ENCODE results near the gene EXOC3L4.

Gene EXOC3L4

DNA sequence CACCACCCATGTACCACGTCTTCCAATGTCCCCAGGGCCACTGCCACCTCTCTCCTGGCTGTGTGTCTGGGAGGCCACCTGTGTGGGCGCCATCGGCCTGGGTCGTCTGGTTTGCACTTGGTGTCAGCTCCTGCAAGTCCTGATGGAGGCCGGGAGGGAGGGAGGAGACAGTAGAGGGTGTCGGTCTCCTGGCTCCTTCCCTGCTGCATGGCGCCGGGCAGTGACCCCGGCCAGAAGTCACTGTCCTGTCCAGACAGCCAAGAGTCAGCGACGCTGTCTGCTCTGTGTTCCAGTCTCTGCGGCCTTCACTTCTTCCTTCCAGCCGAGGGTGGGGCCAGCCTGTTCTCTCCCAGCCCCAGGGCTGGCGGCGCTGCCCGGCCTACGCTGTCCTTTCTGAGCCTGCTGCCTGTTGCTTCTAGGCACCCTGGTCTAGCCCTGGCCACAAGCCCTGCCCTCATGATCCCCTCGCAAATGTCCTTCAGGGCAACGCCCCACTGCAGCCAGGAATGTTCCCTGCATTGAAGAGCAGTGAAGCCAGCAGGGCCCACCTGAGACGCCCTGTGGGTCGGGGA lies 23.5 kb upstream of the EXOC3L4 start:
- DNase-seq (ENCODE audit: low read depth, low spot score) = peak; percentile 18

DNA sequence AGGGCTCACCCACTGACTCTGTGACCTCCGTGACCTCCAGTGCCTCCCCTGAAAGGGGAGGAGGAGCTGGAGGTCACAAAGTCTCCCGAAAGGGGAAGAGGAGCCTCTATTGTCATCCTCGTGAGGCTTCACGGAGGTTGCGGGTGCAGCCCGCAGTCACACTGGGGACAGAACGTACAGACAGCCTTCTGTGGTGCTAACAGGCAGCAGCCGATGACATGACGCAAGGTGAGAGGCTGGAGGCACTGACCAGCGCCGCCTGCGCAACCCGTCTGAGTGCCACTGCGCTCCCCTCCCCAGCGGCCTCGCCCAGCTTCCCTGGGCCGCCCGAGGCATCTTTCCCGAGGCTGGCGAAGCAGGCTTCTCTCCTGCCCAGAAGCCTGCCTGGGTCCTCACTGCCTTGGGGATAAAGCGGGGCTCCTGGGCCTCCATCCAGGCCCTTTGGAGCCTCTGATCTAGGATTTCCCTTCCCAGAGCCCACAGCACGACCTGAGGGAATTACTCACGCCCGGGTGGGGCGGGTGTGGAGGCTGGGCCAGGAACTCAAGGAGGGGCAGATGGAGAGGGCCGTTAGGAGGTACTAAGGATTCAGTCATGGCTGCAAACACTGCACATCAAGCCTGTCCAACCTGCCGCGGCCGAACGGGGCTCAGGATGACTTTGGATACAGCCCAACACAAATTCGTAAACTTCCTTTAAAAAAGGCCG lies 22.8 kb upstream of the EXOC3L4 start:
- DNase-seq (ENCODE audit: low read depth, low spot score) = peak; percentile 22

DNA sequence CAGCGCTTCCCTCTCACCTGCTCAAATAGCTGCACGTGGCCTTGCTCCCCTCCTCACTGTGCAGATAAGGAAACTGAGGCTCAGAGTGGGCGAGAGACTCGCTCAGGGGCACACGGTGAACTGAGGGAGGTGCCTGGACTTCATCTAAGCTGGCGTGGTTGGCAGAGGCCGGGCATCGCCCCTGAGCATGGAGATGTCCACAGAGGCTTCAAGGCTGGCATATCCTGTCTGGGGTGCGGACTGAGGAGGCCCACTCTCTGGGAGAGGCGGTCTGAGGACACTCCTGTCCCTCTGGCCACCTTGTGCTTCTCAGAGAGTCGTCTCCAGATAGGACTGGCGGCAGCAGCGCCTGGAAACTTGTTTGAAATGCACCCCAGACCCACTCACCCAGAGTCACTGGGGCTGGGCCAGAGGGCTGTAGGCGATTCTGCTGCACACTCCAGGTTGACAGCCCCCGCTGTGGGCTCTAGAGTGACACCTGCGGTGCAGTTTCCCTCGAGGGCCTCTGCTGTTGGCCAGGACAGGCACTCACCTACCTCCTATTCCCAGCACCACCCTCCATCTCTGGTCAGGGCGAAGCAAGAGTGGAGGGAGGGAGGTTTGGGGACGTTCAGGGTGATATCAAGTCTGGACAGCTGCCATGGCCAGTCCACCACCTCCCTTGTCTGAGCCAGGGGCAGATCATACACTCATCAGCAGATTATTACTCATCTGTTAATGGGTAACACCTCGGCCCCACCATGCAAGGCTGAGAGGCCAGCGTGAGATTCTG lies 21.7 kb upstream of the EXOC3L4 start:
- peak; percentile 14 for DNase-seq (ENCODE audit: low read depth, low spot score)

DNA sequence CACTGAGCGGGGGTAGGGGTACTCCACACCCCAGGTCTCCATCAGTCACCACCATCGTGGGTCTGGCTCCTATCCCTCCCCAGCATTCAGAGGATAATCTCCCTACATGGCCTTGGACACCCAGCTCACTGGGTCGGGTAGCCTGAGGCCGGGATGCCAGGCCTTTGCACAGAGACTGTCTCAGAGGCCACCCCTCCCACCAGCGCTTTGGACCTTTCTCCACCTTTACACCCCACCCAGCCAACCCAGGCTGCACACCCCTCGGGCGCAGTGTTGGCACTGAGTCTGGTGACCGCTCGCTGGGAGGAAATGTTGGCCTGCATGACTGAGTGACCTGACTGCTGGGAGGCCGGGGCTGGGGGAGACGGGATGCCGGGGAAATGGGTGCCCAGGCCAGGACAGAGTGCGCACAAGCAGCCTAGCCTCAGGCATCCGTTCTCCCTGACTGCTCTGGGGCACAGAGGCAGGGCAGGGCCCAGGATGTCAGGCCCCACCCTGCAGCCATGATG lies 21.1 kb upstream of the EXOC3L4 start:
- no peak for DNase-seq (ENCODE audit: low read depth, low spot score)

DNA sequence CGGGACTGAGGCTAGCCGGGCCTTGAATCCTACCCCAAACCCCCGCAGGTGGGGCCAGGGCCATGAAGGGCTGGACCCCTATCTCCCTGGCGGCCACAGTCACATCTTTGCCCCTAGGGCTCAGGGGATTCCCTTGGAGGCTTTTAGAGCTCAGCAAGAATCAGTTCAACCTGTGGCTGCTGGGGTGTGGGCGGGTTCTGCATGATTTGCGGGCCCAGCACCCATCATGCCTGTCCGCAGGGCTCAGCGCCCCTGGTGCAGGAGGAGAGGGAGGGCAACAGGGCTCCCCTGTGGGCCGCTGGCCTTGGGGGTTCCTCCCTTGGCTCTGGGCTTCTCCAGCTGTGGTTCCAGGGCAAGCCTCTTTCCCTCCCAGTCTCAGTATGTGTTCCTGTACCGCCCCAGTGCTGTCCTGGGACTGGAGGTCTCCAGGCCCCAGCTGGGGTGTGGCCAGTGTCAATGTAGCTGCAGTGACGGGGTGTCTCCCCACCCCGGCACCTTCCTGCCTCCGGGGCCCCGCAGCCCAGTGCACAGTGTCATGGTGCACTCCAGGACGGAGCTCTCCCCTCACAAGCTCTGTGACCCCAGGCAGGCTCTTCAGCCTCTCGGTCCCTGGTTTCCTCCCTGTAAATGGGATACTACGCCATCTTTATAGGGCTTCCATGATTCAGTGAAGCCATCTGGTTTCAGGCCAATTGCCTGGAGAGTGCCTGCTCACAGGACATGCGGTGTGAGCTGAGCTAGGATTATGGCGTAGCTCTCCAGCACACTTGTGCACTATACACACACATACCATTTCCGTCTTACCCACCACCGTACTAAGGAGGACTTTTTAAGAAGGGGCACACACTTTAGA lies 20.4 kb upstream of the EXOC3L4 start:
- peak; percentile 7 for DNase-seq (ENCODE audit: low read depth, low spot score)

DNA sequence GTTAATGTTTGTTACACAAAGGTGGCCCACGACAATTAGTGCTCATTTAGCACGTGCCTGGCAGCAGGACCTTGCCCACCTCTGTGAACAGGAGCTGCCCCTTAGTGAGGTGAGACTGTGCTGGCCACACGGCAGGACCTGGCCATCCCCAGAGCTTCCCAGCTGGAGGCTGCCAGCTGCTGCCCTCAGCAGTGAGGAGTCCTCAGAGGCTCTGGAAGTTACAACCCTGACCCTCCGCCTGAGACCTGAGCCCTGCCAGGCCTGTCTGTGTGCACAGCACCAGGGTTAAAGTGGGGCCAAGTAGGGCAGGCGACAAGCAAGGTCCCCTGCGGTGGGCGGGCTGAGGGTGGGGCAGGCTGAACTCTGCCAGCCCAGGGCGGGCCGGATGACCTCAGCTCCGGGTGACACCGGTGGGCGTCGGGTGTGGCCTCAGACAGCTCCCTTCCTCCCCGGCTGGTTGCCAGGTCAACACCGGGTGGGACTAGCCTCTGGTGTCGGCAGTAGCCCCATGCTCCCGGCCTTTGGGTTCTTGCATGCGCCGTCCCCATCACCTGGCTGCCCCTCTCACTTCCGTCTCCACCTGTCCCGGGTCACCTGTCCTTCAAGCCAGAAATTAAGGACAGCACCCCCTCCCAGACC lies 19.7 kb upstream of the EXOC3L4 start:
- peak; percentile 32 for DNase-seq (ENCODE audit: low read depth, low spot score)

DNA sequence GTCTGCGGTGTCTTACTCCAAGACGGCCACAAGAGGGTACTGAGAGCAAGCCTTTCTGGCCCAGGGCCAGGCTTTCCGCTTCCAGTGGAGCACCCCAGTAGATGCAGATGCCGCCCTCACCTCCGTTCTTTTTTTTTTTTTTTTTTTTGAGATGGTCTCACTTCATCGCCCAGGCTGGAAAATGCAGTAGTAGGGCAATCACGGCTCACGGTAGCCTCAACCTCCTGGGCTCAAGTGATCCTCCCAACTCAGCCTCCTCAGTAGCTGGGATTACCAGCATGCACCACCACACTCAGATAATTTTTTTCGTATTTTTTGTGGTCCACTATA lies 16.1 kb upstream of the EXOC3L4 start:
- peak; percentile 82 for DNase-seq (ENCODE audit: low read depth, low spot score)

DNA sequence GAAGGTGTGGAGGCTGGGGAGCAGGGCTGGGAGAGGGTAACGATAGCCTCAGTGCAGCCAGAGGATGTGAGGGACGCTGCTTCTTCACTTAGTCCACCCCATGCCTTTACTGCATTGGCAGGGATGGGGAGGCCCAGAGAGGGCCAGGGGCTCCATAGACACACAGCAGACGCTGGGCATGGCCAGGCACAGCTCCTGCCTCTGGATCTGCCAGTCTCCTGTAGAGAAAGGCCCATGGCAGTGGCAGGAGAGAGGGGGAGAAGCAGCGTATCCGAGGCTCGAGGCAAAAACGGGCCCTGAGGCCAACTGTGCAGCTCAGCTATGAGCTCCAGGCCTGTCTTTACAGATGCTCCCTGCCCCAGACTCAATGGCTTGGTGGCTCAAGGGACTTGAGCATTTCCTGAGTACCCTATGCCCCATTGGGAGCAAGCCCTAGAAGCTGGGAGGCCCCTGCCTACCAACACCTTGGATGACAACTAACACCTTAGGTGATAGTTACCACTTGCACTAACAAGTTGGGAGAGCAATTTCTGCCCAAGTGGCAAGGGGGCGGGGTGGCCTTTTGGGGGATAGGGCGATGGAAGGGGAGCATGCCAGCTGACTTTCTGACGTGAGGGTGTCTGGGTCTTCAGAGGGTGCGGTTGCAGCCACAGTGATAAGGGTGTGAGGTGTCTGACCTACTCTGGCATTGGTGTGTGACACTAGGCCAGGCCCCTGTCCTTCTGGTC lies 15.5 kb upstream of the EXOC3L4 start:
- DNase-seq (ENCODE audit: low read depth, low spot score) = no peak

DNA sequence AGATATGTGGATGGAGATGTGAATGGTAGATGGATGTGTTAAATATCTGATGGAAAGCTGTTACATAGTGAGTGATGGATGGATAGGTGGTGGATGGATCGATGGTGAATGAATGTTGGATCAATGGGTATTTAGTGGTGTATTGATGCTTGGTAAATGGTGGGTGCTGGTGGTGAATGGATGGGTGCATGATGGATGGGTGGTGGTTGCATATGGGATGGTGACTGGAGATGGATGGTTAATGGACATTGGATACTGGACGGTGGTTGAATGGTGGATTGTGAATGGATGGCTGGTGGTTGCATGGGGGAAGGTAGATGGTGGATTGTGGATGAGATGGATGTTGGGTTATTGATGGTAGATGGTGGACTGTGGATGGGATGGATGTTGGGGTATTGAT lies 12.6 kb upstream of the EXOC3L4 start:
- DNase-seq (ENCODE audit: low read depth, low spot score) = no peak

DNA sequence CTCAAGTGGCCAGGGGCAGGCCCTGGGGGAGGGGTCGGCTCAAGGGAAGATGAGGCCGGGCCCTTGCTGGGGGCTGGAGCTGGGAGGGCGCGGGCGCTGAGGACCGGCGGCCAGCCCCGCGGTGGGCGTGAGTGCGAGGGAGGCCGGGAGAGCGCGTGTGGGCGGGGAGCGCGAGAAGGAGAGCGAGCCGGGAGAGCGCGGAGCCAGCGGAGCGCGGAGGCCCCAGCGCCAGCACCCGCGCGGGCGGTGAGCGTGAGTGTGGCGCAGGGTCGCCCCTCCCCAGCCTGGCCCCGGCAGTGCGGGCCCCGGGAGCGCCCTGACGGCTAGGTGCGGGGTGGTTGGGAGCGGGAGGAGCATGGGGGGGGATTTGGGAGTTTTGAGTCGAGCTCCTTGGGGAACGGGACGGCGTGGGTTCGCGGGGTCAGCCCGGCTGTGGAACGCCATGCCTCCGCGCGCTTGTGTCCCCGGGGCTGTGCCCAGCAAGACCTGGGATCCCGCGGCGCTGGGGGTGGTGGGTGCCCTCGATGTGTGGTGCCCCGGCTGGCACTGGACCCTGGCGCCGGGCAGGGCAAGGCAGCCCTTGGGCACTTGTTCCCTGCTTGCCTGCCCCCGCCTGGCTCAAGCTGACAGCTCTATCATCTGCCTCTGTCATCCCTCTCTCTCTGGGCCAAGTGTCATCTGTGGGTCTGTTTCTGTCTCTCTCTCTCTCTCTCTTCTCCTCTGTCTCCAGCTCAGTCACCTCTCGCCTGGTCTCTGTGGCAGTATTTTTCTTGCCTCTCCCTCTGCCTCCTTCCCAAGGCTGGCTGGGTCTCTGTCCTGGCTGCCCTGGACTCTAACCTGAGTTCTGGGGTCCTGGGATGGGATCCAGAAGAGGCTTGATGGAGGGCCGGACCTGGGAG lies 10.3 kb upstream of the EXOC3L4 start, which contains the start of gene LBHD2:
LBHD2 (plus strand) TSS at position 190 of the 899 bp plus-strand sequence. CDS start 1,803 bp downstream, outside the sequence.
- no peak for DNase-seq (ENCODE audit: low read depth, low spot score)

DNA sequence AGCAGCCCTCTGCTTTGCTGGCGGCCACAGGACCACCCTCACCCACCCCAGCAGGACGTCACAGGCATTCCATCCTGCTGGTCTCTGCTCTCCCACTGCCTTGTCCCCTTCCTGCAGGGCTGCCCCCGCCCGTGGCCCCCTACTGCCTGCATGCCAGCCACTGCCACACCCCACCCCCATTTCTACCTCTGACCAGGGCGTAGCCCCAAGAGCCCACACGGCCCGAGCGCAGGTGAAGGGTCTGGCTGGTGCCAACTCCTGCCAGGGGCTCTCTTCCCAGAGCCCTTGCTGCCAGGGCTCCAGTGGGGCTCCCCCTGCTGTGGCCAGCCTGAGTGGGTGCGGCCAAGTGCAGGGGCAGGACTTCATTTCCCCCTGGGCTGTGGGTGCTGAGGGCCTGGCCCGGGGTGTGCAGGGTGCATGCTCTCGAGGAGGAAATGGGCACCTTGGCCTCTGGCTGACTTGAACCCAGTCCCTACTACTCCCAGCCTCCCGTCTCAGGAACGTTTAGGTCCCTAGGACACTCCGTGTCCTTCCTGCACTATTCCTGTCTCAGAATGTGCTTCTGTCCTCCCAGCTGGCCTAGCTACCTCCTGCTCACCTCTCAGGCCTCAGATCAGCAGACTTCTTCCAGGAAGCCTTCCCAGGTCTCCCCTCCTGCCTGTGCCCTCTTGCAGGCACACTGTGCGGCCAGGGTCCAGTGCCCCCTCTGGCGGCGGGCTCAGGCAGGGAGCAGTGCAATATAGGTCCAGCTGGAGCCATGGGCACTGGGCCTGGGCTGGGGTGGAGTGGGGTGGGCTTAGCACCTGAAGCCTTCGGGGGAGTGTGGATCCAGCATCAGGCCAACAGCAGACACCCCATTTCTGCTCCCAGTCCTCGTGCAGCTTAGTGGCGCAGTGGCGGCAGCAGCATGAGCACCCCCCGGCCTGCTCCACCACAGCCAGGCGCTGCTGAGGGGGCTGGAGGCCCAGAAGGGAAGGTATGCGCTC lies 9.1 kb upstream of the EXOC3L4 start:
- DNase-seq (ENCODE audit: low read depth, low spot score) = peak; percentile 52

DNA sequence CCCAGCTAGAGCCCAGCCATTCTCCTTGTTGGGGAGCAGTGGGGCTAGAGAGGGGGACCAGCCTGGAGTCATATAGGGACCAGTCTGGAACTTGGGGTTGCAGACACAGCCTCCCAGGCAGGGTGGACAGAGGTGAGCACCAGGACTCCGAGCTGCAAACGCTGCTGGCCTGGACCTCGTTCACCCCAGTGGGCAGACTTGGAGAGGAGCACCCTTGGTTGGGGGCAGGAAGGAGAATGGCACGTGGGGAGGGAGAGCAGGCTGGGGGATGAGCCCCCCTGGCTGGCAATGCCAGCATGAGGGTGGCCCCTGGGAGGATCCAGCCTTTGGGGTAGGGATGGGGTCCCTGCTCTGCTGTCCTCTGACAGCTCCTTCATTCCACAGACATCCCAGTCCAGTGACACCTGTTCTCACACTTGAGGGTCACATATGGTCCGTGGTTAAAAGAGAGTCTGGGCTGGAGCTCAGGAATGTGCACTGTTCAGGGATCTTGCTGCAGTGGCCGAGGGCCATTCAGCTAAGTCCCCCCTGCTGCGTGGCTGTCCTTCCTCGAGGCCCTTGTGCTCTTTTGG lies 7.7 kb upstream of the EXOC3L4 start:
- no peak for DNase-seq (ENCODE audit: low read depth, low spot score)

DNA sequence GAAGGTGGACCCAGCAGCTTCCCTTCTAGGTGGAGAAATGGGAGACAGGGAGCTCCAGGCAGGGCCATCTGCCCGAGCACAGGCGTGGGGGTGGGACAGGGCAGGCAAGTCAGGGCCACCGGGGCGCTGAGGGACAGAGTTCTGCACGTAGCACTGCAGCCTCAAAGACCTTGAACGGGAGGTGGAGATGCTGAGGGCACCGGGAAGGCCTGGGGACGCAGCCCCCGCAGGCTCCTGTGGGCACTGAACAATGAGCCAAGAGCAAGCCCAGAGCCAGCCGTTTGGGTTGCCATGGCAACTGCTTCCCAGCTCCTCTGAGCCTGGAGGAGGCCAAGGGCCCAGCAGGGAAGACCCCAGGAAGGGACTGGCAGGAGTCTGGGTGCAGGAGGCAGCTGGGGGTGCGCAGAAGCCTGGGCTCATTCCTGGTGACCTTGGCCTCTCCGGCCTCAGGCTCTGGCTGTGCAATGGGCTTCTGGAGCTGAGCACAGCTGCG lies 7.1 kb upstream of the EXOC3L4 start:
- DNase-seq (ENCODE audit: low read depth, low spot score) = no peak

DNA sequence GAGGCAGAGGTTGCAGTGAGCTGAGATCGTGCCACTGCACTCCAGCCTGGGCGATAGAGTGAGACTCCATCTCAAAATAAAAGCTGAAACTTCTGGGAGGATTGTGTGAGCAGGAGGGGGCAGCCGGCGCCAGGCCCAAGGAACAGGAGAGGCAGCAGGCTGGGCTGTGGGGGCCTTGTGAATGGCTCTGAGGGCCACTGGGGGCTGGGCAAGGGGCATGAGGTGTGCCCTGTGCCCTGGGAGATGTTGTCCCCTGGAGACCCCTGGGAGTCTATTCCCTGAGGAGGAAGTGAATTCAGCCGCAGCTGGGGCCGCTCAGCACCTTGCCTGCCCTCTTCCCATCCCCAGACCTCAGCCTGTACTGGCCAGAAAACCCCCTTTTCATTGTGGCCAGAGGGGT lies 5.6 kb upstream of the EXOC3L4 start:
- no peak for DNase-seq (ENCODE audit: low read depth, low spot score)

DNA sequence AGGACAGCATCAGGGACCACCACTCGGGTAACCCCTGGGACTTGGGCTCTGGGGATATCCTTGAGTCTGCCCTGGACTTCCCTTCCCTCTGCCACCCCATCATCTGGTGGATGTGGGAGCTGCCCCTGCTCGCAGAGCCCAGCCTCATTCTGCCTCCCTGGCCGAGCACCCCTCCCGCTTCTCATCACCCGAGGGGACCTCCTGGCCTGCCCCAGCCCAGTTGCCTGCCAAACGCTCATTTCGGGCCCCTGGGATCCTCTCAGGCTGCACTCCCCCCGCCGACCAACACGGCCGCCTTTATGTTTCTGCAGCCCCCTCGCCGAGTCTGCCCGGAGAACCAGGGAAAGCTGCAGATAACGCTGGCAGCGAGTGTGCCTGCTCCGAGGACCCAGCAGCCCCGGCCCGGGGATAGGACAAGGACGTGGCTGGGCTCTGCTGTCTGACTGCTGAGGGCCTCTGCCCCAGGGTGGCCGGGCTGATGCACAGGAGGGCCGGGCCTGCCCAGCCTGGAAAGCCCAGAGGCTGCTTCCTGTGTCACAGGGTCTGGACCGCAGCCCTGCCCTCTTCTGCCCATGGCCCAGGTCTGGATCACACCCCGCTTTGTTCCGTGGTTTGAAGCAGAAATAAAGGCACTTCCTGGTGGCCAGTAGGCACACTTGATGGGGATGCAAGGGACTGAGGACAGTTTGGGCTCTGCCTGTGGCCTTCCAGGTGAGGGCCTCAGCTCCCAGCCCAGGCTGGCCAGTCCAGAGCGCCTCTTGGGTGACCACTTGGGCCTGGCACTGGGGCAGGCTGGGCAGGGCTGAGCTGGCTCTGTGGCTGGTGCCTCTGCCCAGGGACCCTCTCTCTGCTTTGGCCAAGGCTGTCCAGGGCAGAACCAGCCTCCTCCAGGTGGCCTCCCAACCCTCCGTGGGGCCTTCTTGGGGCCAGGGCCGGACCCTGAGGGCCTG lies 4.9 kb upstream of the EXOC3L4 start:
- no peak for DNase-seq (ENCODE audit: low read depth, low spot score)

DNA sequence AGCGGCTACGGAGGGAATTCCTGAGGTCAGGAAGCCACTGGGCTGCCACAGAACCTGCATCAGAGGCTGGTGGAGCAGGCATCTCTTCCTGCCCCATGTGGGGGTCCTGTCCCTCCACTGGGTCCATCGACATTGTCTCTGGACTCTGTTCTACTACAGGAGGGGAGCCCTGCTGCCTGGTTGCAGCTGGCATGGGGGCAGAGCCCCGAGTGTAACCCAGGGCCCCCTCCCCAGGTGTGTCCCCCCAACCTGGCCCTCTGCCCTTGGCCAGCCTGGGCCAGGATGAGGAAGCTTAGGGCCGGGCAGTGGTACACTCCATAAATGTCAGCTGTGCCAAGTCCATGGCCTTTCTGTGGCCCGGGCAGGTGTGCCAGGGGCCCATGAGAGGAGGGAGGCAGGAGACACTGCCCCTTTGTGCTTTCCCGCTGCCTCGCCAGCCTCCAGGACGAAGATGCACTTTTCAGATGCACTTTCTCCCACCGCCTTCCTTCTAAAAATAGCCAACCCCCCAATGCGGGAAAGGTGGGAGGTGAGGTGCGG lies 4.0 kb upstream of the EXOC3L4 start:
- DNase-seq (ENCODE audit: low read depth, low spot score) = no peak
